DND-41 (cell line): ENCODE data around the gene FAT1.
"Not testable (repeated sequence)": the region's sequence is repeated elsewhere in the genome, so short reads cannot be mapped to it uniquely, and the experiment has no call there.

ENCODE experiments used
- ATAC-seq: fragments of 200-7000 bp; cut with Tn5 transposase; 3 replicates; pipeline ENCODE4 v1.9.1; 2021; ENCODE audit warnings: low read depth; ENCODE audit not compliant: insufficient read depth
- DNase-seq: peaks from one replicate; pipeline ENCODE4 v3.0.0-alpha.2; 2020
- H2AFZ ChIP-seq: 2 replicates; pipeline ENCODE4 v1.6.0; 2012; ENCODE audit warnings: low read depth, low read length
- H3K27ac ChIP-seq: 2 replicates; pipeline ENCODE4 v1.5.1; 2012; ENCODE audit warnings: low read length, inconsistent platforms
- H3K27me3 ChIP-seq: fragments of 200-600 bp; sonication (generic); 2 replicates; pipeline ENCODE4 v1.6.0; 2012; ENCODE audit warnings: low read length, mild to moderate bottlenecking, inconsistent platforms; ENCODE audit not compliant: insufficient read depth, poor library complexity
- H3K36me3 ChIP-seq: 2 replicates; pipeline ENCODE4 v1.5.1; 2012; ENCODE audit warnings: low read length, inconsistent platforms; ENCODE audit not compliant: insufficient read depth
- H3K4me1 ChIP-seq: 2 replicates; pipeline ENCODE4 v1.5.1; 2012; ENCODE audit warnings: mild to moderate bottlenecking, low read length; ENCODE audit not compliant: insufficient read depth
- H3K4me2 ChIP-seq: 2 replicates; pipeline ENCODE4 v1.6.0; 2012; ENCODE audit warnings: mild to moderate bottlenecking, moderate library complexity, low read length, inconsistent platforms; ENCODE audit not compliant: insufficient read depth
- H3K4me3 ChIP-seq, 2 experiments: fragments of 200-600 bp in 1 of 2; shearing (Covaris generic) in 1 of 2; 2 replicates each; pipeline ENCODE4 v1.5.1; 2012 to 2016; ENCODE audit warnings: inconsistent platforms in 2 of 2, low read length in 2 of 2, mild to moderate bottlenecking in 2 of 2, low read depth in 1 of 2, moderate library complexity in 1 of 2
- H3K79me2 ChIP-seq: 2 replicates; pipeline ENCODE4 v1.6.0; 2012; ENCODE audit warnings: low read length, inconsistent platforms; ENCODE audit not compliant: insufficient read depth
- H3K9ac ChIP-seq: 2 replicates; pipeline ENCODE4 v1.6.0; 2012; ENCODE audit warnings: low read depth, mild to moderate bottlenecking, inconsistent platforms, low read length, moderate library complexity
- H3K9me3 ChIP-seq: 2 replicates; pipeline ENCODE4 v1.5.1; 2012; ENCODE audit warnings: low read length, moderate library complexity, mild to moderate bottlenecking, inconsistent platforms; ENCODE audit not compliant: insufficient read depth, severe bottlenecking
- H4K20me1 ChIP-seq: 2 replicates; pipeline ENCODE4 v1.6.0; 2012; ENCODE audit warnings: low read length; ENCODE audit not compliant: insufficient read depth
- EZH2 ChIP-seq: IDR thresholded peaks from 3 replicates; pipeline ENCODE4 v1.6.1; 2012; ENCODE audit warnings: borderline replicate concordance, low read depth, mild to moderate bottlenecking, moderate library complexity, low read length, inconsistent platforms; ENCODE audit not compliant: severe bottlenecking
- TF ChIP-seq, protein P1 (sequence below): IDR thresholded peaks from 2 replicates; pipeline ENCODE4 v1.5.1; 2012; ENCODE audit warnings: borderline replicate concordance, low read length, moderate library complexity, mild to moderate bottlenecking; ENCODE audit not compliant: poor library complexity, severe bottlenecking; ENCODE audit errors: extremely low read depth

Gene FAT1

GRCh38 chr4:186666252-186666651 is 57.4 kb downstream of the FAT1 start:
- ATAC-seq, result no peak

DNA sequence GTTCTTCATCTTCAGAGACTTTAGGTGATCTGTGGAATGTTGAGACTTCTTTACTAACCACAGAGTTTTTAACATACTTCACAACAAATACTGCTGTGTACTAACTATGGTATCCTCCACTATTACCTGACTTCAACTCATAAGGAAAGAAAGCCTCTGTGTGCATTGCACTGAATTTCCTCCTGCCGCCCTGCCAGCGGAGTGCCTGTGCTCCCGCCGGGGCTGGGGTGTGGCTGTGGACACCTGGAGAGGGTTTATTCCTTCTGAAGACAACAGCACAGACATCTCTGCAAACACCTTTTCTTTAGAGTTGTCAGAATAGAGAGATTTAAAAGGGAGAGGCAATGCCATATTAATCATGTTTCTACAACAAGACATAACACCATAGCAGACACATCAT is 63.3 kb downstream of the FAT1 start:
- Histone ChIP-seq H3K36me3 (no peaks in the 10 kb centered on the region), H3K27me3 (no peaks in the 10 kb centered on the region), H2AFZ (no peak overlapping the region), H4K20me1 (no peaks in the 10 kb centered on the region), H3K79me2 (no peaks in the 10 kb centered on the region), H3K9me3 (peaks cover 5% of the 10 kb centered on the region), H3K27ac (no peak overlapping the region), H3K9ac (no peak overlapping the region), H3K4me3 (no peak overlapping the region), H3K4me1 (no peaks in the 10 kb centered on the region), H3K4me2 (no peak overlapping the region)
- DNase-seq (no peak), ATAC-seq (no peak)
- TF ChIP-seq EZH2, result no peak
- TF ChIP-seq, protein P1, sequence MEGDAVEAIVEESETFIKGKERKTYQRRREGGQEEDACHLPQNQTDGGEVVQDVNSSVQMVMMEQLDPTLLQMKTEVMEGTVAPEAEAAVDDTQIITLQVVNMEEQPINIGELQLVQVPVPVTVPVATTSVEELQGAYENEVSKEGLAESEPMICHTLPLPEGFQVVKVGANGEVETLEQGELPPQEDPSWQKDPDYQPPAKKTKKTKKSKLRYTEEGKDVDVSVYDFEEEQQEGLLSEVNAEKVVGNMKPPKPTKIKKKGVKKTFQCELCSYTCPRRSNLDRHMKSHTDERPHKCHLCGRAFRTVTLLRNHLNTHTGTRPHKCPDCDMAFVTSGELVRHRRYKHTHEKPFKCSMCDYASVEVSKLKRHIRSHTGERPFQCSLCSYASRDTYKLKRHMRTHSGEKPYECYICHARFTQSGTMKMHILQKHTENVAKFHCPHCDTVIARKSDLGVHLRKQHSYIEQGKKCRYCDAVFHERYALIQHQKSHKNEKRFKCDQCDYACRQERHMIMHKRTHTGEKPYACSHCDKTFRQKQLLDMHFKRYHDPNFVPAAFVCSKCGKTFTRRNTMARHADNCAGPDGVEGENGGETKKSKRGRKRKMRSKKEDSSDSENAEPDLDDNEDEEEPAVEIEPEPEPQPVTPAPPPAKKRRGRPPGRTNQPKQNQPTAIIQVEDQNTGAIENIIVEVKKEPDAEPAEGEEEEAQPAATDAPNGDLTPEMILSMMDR, result no peak

More at GRCh38 chr4:186666252-186666651, 57.4 kb downstream of the FAT1 start:
- Histone ChIP-seq H3K4me1 (no peaks in the 10 kb centered on the region), H3K9ac (no peak overlapping the region), H3K4me3 (no peak overlapping the region), H3K27me3 (no peaks in the 10 kb centered on the region), H4K20me1 (no peaks in the 10 kb centered on the region), H3K9me3 (no peaks in the 10 kb centered on the region), H3K36me3 (no peaks in the 10 kb centered on the region), H3K27ac (no peak overlapping the region), H2AFZ (no peak overlapping the region), H3K79me2 (no peaks in the 10 kb centered on the region), H3K4me2 (no peak overlapping the region)
- no peak for TF ChIP-seq EZH2
- no peak for DNase-seq

DNA sequence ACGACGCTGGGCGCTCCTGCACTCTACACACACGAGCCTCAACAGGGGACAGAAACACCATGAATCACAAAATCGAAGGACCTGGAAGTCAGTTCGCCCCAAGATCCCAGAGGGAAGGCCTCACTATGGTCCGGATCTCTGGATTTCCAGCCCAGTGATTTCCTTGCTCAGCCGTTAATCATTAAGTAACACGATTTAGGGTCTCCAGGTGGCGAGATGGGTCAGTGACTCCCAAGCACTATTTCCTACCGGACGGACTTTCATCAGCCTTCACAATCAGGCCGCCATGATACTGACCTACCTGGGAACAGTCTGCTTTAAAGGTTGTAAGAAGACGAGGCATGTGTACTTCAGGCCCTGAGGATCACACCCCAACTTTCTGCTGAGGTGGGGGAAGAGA is 63.7 kb downstream of the FAT1 start:
- ATAC-seq, result no peak
- no peaks in the 10 kb centered on the region for H3K4me1 ChIP-seq

DNA sequence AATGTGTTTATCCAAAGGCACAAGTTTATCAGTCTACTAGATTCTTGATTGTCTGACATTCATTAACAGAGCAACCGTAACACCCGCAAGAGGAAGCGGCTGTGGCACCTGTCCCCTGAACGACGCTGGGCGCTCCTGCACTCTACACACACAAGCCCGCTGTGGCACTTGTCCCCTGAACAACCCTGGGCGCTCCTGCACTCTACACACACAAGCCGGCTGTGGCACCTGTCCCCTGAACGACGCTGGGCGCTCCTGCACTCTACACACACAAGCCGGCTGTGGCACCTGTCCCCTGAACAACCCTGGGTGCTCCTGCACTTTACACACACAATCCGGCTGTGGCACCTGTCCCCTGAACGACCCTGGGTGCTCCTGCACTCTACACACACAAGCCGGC is 64.2 kb downstream of the FAT1 start:
- not testable (repeated sequence) for H3K9me3 ChIP-seq, H3K36me3 ChIP-seq, H3K4me2 ChIP-seq, H2AFZ ChIP-seq, H3K4me3 ChIP-seq, ATAC-seq, H3K79me2 ChIP-seq, H3K4me1 ChIP-seq, DNase-seq, H4K20me1 ChIP-seq, H3K9ac ChIP-seq, H3K27me3 ChIP-seq, H3K27ac ChIP-seq

More for the DNA sequence above, 63.7 kb downstream of the FAT1 start:
- Histone ChIP-seq H3K79me2 (no peaks in the 10 kb centered on the region), H3K36me3 (no peaks in the 10 kb centered on the region), H3K9me3 (peaks cover 5% of the 10 kb centered on the region), H3K27ac (no peak overlapping the region), H3K4me2 (no peak overlapping the region), H3K4me3 (no peak overlapping the region), H3K9ac (no peak overlapping the region), H2AFZ (no peak overlapping the region), H3K27me3 (no peaks in the 10 kb centered on the region), H4K20me1 (no peaks in the 10 kb centered on the region)
- TF ChIP-seq, protein P1, result no peak
- TF ChIP-seq EZH2, result no peak
- DNase-seq, result no peak
